Prostate gland (tissue), 2 donors: ENCODE results near the gene KBTBD3.

Experiments used
- CTCF ChIP-seq, 4 experiments: fragments of 200-600 bp in 2 of 4; fragments of 450-650 bp in 2 of 4; sonication (generic) in 2 of 4; IDR thresholded peaks; 1 replicate in 3 of 4; 2 replicates in 1 of 4; pipeline ENCODE4 v1.5.1; 2016 to 2019; ENCODE audit warnings: antibody characterized with exemption in 4 of 4, mild to moderate bottlenecking in 2 of 4, moderate library complexity in 2 of 4
- POLR2A ChIP-seq: fragments of 450-650 bp; IDR thresholded peaks from one replicate; pipeline ENCODE4 v1.6.1; 2016; ENCODE audit warnings: antibody characterized with exemption, mild to moderate bottlenecking
- POLR2AphosphoS5 ChIP-seq: sonication (generic); formaldehyde crosslinking; IDR thresholded peaks from one replicate; pipeline ENCODE4 v1.6.1; 2017; ENCODE audit warnings: antibody characterized with exemption

- no peak for TF ChIP-seq CTCF (IDR thresholded peaks at IDR 0.05)
- no peak for TF ChIP-seq POLR2A
- TF ChIP-seq POLR2AphosphoS5: no peak
Measured at GRCh38 chr11:106022795-106023275, 54.3 kb downstream of the KBTBD3 start.
